Measurements from ENCODE around the gene SSMEM1.

SSMEM1 gene, protein sequence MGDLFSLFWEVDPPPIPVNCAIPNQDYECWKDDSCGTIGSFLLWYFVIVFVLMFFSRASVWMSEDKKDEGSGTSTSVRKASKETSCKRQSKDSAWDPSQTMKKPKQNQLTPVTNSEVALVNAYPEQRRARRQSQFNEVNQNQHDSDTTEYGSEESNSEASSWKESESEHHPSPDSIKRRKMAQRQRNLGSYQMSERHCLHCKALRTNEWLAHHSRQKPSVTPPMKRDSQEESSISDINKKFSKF

GRCh38 chr7:130207642-130208041, at the start of gene SSMEM1:
SSMEM1 (plus strand) TSS chr7:130207860; CDS start chr7:130207911, 51 bp downstream.
- TF ChIP-seq, protein P1, sequence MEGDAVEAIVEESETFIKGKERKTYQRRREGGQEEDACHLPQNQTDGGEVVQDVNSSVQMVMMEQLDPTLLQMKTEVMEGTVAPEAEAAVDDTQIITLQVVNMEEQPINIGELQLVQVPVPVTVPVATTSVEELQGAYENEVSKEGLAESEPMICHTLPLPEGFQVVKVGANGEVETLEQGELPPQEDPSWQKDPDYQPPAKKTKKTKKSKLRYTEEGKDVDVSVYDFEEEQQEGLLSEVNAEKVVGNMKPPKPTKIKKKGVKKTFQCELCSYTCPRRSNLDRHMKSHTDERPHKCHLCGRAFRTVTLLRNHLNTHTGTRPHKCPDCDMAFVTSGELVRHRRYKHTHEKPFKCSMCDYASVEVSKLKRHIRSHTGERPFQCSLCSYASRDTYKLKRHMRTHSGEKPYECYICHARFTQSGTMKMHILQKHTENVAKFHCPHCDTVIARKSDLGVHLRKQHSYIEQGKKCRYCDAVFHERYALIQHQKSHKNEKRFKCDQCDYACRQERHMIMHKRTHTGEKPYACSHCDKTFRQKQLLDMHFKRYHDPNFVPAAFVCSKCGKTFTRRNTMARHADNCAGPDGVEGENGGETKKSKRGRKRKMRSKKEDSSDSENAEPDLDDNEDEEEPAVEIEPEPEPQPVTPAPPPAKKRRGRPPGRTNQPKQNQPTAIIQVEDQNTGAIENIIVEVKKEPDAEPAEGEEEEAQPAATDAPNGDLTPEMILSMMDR (IDR thresholded peaks at IDR 0.05; ENCODE audit: low read depth, low read length), result no peak
- no peak within 1 kb of the TSS for H3K4me3 ChIP-seq (ENCODE audit: low read depth, low read length)
- DNase-seq (ENCODE audit: low read depth, low spot score), result peak; percentile 33
- in situ Hi-C loops (cut with HindIII; ENCODE audit: low sequenced_read_pairs), result no loop called here

DNA sequence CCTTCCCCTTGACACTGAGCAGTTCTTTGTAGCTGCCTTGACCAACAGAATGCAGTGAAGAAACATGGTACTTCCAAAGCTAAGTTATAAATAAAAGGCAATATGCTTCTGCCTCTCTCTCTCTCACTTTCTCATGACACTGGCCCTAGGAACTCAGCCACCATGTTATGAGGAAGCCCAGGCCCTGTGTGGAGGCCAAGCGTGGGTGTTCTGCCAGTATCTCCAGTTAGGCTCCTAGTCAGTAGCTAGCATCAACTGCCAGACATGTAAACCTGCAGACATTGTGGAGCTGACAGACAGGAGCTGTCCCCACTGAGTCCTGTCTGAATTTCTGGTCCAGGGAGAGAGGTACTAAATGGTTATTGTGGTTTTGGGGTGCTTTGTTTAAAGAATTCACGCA, 47.6 kb upstream of the SSMEM1 start:
- DNase-seq (ENCODE audit: low read depth, low spot score), result no peak
- H3K4me3 ChIP-seq (ENCODE audit: low read depth, low read length), result no peak overlapping the region
- in situ Hi-C loops (cut with HindIII; ENCODE audit: low sequenced_read_pairs), result no loop called here
- TF ChIP-seq, protein P1 (IDR thresholded peaks at IDR 0.05; ENCODE audit: low read depth, low read length), result no peak

GRCh38 chr7:130160455-130160854, 47.2 kb upstream of the SSMEM1 start:
- no peak for DNase-seq (ENCODE audit: low read depth, low spot score)
- TF ChIP-seq, protein P1 (IDR thresholded peaks at IDR 0.05; ENCODE audit: low read depth, low read length), result no peak
- in situ Hi-C loops (cut with HindIII; ENCODE audit: low sequenced_read_pairs), result no loop called here
- H3K4me3 ChIP-seq (ENCODE audit: low read depth, low read length), result no peak overlapping the region

DNA sequence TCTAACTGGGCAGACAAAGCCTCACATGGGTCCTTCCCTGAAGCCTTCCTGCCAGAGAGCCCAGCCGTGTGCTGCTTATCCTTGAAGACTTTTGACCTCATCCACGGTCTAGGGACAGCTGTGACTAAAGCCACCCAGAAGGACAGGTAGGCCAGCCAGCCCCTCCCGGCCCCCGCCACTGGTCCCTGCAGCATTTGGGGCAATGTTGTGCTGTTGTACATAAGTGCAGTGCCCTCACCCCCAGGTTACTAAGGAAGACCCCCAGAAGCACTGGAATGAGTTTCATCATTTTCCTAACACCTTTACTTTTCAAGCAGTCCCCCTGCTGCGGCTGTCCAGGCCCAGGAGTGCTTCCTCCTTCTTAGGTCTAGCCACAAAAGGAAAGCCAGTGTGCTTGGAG, 45.5 kb upstream of the SSMEM1 start:
- DNase-seq (ENCODE audit: low read depth, low spot score), result no peak
- H3K4me3 ChIP-seq (ENCODE audit: low read depth, low read length), result no peak overlapping the region
- in situ Hi-C loops (cut with HindIII; ENCODE audit: low sequenced_read_pairs), result no loop called here
- TF ChIP-seq, protein P1 (IDR thresholded peaks at IDR 0.05; ENCODE audit: low read depth, low read length), result no peak

DNA sequence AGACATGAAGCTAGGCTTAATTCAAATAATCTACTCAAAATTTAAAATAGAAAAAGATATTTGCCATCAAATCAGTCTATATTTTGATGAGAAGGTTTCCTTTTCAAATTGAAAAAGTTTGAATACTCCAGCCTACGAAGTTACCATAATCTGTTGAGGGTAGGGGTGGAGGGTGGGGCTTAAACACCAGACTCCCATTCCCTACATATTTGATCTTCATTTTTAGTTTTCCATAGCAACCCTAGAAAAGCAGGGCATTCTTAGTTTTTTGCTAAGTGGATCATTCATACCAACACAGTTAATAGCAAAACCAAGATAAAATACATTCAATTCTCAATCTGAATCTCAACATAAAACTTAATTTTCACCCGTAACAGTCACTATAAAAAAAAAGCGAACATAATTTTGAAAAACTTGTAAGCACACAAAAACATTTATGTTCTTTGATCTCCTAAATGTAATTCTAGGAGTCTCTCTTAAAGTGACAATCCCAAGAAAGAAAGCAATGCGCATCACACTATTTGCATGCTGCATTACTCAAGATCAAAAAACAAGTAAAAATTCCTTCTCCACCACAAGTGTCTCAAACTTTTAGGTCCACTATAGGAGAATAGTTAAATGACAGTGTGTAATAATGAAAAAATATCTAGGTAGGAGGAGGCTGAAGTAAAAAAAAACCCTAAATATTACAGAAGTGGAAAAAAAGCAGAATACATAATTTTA, 33.3 kb upstream of the SSMEM1 start:
- TF ChIP-seq, protein P1 (IDR thresholded peaks at IDR 0.05; ENCODE audit: low read depth, low read length), result no peak
- DNase-seq (ENCODE audit: low read depth, low spot score), result no peak
- no peak overlapping the region for H3K4me3 ChIP-seq (ENCODE audit: low read depth, low read length)
- in situ Hi-C loops (cut with HindIII; ENCODE audit: low sequenced_read_pairs), result no loop called here

DNA sequence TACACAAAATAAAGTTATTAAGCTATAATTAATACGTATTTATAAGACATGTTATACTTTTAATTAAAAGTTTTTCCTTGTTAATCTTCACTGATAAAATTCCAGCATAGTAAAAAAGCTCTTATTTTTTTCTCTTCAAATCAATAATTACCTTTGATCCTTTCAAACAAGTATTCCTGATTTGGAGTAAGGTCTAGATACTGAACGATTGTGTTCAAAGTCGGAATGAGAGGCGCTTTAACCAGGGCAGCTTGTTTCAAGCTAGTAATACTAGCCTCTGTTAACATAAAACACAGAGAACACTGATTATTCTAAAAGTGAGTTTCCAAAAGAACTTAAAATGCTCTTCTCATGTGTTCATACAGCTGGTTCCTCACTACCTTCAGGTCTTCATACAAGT, 29.4 kb upstream of the SSMEM1 start:
- no peak for DNase-seq (ENCODE audit: low read depth, low spot score)
- H3K4me3 ChIP-seq (ENCODE audit: low read depth, low read length), result no peak overlapping the region
- in situ Hi-C loops (cut with HindIII; ENCODE audit: low sequenced_read_pairs), result no loop called here
- TF ChIP-seq, protein P1 (IDR thresholded peaks at IDR 0.05; ENCODE audit: low read depth, low read length), result no peak
